Liver (tissue), 3 donors: Measurements from ENCODE around the gene COLEC11.
"Not testable (repeated sequence)": the region's sequence is repeated elsewhere in the genome, so short reads cannot be mapped to it uniquely, and the experiment has no call there.

ENCODE experiments used
- EGR1 ChIP-seq, 2 donors: IDR thresholded peaks; 2 replicates each; pipeline ENCODE4 v1.6.1; 2016 to 2018; ENCODE audit warnings: antibody characterized with exemption in 2 of 2, low read depth in 2 of 2
- FOXA1 ChIP-seq: IDR thresholded peaks from 2 replicates; pipeline ENCODE4 v1.6.1; 2016; ENCODE audit warnings: antibody characterized with exemption
- GABPA ChIP-seq, 2 donors: IDR thresholded peaks in 1 of 2; conservative IDR thresholded peaks in 1 of 2; 2 replicates each; pipeline ENCODE4 v1.6.1; 2016; ENCODE audit warnings: antibody characterized with exemption in 2 of 2, mild to moderate bottlenecking in 1 of 2, moderate library complexity in 1 of 2
- JUND ChIP-seq, 2 donors: IDR thresholded peaks; 2 replicates each; pipeline ENCODE4 v1.6.1; 2016; ENCODE audit warnings: antibody characterized with exemption in 2 of 2
- RAD21 ChIP-seq, 2 donors: IDR thresholded peaks; 2 replicates each; pipeline ENCODE4 v1.6.1; 2016; ENCODE audit warnings: antibody characterized with exemption in 2 of 2, mild to moderate bottlenecking in 2 of 2
- RXRA ChIP-seq, 2 donors: IDR thresholded peaks; 2 replicates each; pipeline ENCODE4 v1.6.1; 2017 to 2018; ENCODE audit warnings: antibody characterized with exemption in 2 of 2, mild to moderate bottlenecking in 1 of 2
- SP1 ChIP-seq: IDR thresholded peaks from 2 replicates; pipeline ENCODE4 v1.6.1; 2018; ENCODE audit warnings: antibody characterized with exemption, mild to moderate bottlenecking
- TAF1 ChIP-seq: conservative IDR thresholded peaks from 2 replicates; pipeline ENCODE4 v1.6.1; 2016; ENCODE audit warnings: antibody characterized with exemption, mild to moderate bottlenecking
- YY1 ChIP-seq: IDR thresholded peaks from 2 replicates; pipeline ENCODE4 v1.6.1; 2016; ENCODE audit warnings: antibody characterized with exemption, mild to moderate bottlenecking
- TF ChIP-seq, protein P1 (sequence below): fragments of 150-350 bp; IDR thresholded peaks from 2 replicates; pipeline ENCODE4 v1.5.1; 2017; ENCODE audit warnings: improper control_type of control experiment, low read depth, low read length; ENCODE audit not compliant: missing input control
- TF ChIP-seq, protein P2 (sequence below): IDR thresholded peaks from 2 replicates; pipeline ENCODE4 v1.6.1; 2016; ENCODE audit warnings: antibody characterized with exemption, mild to moderate bottlenecking
- TF ChIP-seq, protein P3 (sequence below): IDR thresholded peaks from 2 replicates; pipeline ENCODE4 v1.6.1; 2016; ENCODE audit warnings: antibody characterized with exemption
- TF ChIP-seq, protein P4 (sequence below): IDR thresholded peaks from 2 replicates; pipeline ENCODE4 v1.6.1; 2016; ENCODE audit warnings: antibody characterized with exemption
- TF ChIP-seq, protein P5 (sequence below): IDR thresholded peaks from 2 replicates; pipeline ENCODE4 v1.6.1; 2016; ENCODE audit warnings: antibody characterized with exemption
- donor health status: healthy.
- donor health status: healthy.

DNA sequence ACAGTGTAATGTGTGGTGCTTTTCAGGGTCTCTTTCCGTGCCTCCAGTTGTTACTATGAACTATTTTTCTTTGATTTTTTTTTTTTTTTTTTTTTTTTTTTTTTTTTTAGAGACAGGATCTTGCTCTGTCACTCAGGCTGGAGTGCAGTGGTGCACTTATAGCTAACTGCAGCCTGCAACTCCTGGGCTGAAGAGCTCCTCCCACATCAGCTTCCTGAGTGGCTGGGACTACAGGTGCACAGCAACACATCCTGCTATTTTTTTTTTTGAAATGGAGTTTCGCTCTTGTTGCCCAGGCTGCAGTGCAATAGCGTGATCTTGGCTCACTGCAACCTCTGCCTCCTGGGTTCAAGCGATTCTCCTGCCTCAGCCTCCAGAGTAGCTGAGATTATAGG is 14.4 kb downstream of the COLEC11 start:
- TF ChIP-seq, protein P1, sequence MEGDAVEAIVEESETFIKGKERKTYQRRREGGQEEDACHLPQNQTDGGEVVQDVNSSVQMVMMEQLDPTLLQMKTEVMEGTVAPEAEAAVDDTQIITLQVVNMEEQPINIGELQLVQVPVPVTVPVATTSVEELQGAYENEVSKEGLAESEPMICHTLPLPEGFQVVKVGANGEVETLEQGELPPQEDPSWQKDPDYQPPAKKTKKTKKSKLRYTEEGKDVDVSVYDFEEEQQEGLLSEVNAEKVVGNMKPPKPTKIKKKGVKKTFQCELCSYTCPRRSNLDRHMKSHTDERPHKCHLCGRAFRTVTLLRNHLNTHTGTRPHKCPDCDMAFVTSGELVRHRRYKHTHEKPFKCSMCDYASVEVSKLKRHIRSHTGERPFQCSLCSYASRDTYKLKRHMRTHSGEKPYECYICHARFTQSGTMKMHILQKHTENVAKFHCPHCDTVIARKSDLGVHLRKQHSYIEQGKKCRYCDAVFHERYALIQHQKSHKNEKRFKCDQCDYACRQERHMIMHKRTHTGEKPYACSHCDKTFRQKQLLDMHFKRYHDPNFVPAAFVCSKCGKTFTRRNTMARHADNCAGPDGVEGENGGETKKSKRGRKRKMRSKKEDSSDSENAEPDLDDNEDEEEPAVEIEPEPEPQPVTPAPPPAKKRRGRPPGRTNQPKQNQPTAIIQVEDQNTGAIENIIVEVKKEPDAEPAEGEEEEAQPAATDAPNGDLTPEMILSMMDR = not testable (repeated sequence)
- TF ChIP-seq SP1; RXRA (IDR thresholded peaks at IDR 0.05); RAD21 (IDR thresholded peaks at IDR 0.05); YY1; EGR1 (IDR thresholded peaks at IDR 0.05; ENCODE audit: low read depth in 2 of 2); GABPA (IDR thresholded peaks at IDR 0.05 in 1 of 2, conservative IDR thresholded peaks at IDR 0.05 in 1 of 2); JUND (IDR thresholded peaks at IDR 0.05); TAF1; FOXA1: not testable (repeated sequence)
- TF ChIP-seq, protein P2, sequence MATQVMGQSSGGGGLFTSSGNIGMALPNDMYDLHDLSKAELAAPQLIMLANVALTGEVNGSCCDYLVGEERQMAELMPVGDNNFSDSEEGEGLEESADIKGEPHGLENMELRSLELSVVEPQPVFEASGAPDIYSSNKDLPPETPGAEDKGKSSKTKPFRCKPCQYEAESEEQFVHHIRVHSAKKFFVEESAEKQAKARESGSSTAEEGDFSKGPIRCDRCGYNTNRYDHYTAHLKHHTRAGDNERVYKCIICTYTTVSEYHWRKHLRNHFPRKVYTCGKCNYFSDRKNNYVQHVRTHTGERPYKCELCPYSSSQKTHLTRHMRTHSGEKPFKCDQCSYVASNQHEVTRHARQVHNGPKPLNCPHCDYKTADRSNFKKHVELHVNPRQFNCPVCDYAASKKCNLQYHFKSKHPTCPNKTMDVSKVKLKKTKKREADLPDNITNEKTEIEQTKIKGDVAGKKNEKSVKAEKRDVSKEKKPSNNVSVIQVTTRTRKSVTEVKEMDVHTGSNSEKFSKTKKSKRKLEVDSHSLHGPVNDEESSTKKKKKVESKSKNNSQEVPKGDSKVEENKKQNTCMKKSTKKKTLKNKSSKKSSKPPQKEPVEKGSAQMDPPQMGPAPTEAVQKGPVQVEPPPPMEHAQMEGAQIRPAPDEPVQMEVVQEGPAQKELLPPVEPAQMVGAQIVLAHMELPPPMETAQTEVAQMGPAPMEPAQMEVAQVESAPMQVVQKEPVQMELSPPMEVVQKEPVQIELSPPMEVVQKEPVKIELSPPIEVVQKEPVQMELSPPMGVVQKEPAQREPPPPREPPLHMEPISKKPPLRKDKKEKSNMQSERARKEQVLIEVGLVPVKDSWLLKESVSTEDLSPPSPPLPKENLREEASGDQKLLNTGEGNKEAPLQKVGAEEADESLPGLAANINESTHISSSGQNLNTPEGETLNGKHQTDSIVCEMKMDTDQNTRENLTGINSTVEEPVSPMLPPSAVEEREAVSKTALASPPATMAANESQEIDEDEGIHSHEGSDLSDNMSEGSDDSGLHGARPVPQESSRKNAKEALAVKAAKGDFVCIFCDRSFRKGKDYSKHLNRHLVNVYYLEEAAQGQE = not testable (repeated sequence)
- TF ChIP-seq, protein P3, sequence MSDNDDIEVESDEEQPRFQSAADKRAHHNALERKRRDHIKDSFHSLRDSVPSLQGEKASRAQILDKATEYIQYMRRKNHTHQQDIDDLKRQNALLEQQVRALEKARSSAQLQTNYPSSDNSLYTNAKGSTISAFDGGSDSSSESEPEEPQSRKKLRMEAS = not testable (repeated sequence)
- TF ChIP-seq, protein P4, sequence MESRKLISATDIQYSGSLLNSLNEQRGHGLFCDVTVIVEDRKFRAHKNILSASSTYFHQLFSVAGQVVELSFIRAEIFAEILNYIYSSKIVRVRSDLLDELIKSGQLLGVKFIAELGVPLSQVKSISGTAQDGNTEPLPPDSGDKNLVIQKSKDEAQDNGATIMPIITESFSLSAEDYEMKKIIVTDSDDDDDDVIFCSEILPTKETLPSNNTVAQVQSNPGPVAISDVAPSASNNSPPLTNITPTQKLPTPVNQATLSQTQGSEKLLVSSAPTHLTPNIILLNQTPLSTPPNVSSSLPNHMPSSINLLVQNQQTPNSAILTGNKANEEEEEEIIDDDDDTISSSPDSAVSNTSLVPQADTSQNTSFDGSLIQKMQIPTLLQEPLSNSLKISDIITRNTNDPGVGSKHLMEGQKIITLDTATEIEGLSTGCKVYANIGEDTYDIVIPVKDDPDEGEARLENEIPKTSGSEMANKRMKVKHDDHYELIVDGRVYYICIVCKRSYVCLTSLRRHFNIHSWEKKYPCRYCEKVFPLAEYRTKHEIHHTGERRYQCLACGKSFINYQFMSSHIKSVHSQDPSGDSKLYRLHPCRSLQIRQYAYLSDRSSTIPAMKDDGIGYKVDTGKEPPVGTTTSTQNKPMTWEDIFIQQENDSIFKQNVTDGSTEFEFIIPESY = not testable (repeated sequence)
- TF ChIP-seq, protein P5, sequence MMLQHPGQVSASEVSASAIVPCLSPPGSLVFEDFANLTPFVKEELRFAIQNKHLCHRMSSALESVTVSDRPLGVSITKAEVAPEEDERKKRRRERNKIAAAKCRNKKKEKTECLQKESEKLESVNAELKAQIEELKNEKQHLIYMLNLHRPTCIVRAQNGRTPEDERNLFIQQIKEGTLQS = not testable (repeated sequence)
